GM18520 (cell line): ENCODE results near the gene ELMO1.

Source experiments
- ATAC-seq: cut with Tn5 transposase; IDR thresholded peaks from one replicate; pipeline ENCODE4 v1.9.1; 2021; ENCODE audit not compliant: unreplicated experiment

ELMO1 gene

DNA sequence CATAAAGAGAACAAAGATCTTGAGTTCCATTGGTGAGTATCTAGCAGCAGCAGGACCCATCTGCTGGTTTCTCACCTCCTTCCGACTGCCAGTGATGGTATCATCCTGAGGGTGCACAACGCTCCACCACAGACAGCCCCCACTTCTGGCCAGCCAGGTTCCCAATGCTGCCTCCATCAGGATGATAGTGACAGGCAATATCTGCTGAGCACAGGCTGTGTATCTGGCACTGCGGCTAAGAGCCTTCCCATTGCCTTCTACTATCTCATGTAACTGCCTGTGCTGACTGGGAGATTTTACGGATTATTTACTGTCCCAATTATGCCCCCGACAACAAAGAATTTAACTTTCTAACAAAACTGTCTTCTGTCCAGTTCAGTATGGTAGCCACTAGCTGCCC, 372.0 kb downstream of the ELMO1 start:
- no peak for ATAC-seq

DNA sequence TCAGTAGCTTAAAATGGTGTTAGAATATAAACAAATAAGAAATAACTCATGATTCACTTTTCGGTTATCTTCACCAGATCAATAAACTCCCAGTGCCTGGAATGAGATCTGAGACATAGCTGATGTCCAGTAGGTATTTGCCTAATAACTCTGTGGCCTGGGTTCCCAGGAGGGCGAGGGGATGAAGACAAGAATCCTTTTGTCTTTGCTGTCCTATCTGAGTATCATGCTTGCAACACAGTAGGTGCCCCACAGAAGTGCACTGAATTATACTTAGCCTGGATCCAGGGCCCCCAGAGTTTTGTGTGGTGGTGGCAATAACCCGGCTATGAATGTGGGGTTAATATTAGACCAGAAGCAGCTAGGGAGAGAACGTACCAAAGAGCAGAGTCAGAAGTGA, 374.3 kb downstream of the ELMO1 start:
- ATAC-seq, result no peak

DNA sequence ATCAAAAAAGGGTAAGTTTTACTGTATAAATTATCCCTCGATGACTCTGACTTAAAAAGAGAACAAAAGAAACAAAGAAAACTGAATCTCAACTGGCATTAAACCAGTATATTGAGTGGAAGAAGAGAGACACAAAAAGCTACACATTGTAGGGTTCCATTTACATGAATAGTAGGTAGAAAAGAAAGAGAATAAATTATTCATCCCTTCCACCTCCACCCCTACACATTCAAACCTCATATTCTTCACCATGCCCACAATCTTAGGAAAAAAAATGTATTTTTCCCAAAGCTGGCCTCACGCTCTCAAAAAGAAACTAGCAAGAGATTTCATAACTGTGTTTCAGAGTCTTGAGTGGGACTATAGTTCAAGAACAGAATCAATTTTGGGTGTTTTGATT, 377.5 kb downstream of the ELMO1 start:
- ATAC-seq, result no peak

DNA sequence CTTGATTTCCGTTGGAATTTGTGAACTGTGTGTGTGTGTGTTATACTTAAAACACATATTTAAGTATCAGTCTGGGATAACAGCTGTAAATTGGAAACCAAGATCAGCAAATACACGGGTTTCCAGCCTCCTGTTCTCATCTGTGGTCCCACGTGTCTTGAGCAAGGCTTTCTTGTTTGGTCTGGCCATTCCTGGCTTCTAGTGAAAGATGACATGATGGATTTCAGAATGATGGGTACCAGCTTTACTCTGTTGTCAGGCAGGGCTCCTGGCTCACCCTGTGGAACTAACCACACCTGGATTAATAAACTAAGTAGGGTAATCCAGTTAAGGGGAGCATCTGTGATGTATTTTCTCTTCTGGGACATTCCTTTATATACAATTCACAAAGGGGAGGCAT, 378.2 kb downstream of the ELMO1 start:
- no peak for ATAC-seq

DNA sequence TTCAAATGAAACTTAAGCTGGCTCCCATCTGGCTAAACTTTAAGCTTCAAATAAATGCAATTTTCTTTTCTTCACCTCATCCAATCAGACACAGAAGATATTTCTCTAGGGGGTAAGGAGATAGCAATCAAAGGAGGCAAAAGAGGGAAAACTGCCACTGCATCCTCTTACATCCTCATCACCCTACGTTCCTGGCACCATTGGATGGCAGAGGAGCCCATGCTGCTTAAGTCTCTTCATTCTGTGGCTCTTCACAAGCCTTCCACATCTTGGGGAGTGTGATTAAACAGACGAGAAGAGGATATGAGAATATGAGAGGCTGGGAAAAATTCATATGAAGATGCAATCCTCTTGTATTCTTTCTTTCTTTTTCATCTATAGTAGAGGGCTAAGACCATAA, 378.6 kb downstream of the ELMO1 start:
- no peak for ATAC-seq

DNA sequence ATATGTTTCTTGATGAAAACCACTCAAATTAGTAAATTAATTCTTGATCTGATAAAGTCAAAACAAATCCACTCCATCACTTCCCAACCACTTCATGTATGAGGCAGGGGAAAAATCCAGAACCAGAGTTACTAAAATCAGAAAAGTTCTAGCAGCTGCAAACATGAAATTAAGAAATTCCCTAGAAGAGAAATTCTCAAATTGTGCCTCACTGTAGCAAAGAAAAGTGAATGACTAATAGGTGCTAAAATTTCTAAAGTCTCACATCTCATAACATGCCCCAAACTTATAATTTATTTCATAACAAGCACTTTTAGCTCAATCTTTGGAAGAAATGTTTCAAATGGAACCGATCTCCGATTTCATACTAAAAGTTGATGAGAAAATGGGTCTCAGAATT, 379.3 kb downstream of the ELMO1 start:
- ATAC-seq, result no peak

DNA sequence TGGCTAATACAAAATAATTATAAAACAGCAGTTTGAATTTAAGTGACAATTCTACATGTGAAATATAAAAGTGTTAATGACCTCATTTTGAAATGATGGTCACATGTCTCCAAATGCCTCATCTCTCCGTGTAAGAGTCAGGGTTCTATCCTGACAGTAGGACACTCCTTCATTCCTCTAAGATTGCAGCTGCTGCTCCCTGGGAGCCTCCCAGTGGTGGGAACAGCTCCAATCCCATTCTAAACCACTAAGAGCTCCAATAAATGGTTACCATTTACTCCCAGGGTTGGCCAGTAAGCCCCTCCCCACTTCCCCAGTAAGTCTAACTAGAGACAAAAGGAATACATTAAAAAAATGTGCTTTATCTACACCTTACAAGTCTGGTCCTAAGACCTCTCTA, 379.8 kb downstream of the ELMO1 start:
- ATAC-seq, result no peak

DNA sequence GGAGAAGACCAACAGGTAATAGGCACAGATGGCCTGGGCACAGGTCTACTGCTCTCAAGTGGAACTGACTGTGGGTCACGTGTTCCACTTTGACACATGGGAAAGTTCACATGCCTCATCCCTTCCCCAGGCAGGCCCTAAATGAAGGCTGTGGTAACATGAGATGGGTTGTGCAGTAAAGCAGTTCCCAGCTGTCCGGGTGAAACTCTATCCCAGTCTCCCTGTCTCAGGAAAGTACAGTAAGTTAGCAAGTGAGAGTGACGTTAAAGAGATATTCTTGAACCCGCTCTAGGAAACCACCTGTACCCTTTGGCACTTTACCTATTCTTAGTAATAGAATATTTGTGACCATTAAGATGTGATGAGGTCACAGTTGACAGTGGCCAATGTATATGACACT, 380.6 kb downstream of the ELMO1 start:
- no peak for ATAC-seq

DNA sequence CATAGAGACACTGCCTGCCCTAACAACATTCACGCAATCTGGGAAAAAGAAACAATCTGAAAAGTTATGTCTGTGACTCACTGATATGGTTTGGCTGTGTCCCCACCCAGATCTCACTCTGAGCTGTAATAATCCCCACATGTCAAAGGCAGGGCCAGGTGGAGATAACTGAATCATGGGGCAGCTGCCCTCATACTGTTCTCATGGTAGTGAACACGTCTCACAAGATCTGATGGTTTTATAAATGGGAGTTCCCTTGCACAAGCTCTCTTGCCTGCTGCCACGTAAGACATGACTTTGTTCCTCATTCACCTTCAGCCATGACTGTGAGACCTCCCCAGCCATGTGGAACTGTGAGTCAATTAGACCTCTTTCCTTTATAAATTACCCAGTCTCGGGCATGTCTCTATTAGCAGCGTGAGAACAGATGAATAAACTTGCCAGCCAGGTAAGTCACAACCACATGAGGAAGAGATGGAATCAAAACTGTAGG, 382.8 kb downstream of the ELMO1 start:
- no peak for ATAC-seq

DNA sequence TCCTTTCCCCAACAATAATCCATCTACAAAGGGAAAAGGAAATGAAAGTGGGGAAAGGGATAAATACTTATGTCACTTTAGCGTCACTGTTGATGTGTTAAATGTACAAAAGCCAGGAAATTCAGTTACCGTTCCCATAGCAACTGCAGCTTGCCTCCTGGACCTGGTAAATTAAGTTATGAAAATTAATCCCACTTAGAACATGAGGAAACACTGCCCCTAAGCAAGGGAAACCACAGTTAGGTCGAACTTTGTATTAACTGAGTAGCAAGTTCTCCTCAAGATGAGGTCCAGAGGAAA, 386.2 kb downstream of the ELMO1 start:
- ATAC-seq, result no peak

DNA sequence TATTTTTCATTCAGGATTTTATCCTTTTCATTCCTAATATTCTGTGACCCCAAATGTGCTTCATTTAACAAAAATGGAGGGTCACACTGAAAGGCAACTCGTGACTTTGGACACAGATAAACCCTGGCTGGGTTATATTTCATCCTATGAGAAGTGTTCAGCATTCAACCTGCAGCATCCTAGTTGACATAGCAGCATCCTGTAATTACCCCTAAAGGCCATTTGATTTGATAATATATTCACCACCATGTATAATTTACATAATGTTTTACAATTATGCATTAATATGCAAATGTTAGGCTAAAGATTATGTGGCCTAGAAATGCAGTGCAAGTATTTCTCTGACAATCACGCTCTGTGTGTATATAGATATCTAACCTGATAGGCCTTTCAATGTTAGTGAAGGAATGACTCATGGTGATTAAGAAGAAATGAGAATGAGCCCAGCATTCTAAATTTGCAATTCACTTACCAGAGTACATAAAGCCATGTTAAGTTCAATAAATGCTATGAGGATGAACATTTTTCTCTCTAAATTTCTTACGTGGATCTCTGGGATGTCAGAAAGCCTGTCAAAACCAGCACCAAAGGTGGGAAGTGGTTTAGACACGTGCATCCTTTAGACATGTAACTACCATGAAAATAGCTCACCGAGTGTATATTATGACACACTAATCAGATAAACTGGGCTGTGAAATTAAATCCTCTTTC, 386.7 kb downstream of the ELMO1 start:
- no peak for ATAC-seq

DNA sequence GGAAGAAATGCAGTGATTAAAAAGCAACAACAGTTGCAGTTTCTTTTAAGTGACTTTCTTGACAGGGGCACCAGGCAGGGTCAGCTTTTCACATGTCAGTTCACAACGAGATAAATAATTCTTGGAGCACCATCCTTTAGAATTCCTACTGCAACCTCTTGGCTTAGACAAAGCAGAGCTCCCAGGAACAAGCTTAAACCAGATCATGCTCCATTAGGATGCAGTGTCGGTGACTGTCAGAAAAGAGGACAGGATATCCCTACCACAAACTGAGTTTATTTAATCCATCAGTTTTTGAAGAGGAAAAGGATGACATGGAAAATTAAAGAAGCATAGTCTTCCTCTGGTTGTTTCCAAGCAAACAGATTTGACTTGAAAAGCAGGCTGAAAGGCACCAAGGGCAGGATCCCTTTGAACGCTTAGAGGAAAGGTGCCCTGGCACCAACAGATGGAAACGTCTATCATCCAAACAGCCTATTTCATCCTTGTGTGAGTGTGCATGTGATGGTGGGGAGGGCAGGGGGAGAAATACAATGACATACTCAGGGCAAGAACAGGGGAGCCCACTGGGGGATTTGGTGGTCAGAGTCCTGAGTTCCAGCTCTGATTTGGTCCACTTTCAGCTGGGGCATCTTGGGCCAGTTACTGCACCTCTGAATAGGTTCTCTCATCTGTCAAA, 392.3 kb downstream of the ELMO1 start:
- ATAC-seq, result no peak

DNA sequence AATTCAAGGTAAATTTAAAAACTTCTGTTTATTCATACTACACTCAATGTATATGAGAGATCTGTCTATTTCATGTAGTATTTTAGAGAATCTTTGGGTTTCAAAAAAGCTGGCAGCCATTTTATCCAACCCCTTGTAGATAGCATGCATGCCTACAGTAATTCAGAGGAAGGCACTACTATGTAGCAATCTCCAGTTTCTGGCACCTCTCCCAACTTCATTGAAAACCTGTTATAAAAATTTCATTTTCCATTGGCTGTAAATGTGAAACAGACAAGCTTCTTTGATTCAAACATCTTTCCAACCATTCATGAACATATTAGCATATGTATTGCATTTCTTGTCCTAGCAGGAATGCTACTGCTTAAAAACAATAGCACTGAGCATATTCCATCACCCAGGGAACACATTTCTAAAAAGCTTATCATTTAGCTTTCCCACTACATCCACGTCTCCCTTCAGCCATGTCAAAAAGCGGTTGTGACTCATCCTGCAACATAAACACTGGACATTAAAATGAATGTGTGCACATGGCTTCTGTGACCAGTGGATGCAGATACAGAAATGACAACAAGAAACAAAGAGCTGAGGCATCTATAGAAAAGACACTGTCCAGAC, 393.9 kb downstream of the ELMO1 start:
- ATAC-seq, result no peak

DNA sequence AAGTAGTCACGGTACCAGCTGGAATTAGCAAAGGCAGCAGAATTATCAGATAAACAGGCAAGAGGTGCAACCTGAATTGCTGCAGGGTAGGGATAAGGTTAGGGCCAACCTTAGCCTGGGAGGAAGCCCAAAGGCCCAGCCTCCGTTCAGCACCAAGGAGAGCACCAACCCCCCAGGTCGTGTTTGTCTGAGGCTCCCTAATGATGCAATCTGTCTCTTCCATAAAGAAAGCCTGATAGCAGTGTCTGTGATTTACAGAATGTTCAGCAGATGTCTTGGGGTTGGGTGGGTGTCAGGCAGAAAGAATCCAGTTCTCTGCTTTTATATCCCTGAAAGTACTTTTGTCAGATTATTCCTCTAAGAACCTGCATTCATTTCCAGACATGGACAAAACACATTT, 396.0 kb downstream of the ELMO1 start:
- no peak for ATAC-seq

DNA sequence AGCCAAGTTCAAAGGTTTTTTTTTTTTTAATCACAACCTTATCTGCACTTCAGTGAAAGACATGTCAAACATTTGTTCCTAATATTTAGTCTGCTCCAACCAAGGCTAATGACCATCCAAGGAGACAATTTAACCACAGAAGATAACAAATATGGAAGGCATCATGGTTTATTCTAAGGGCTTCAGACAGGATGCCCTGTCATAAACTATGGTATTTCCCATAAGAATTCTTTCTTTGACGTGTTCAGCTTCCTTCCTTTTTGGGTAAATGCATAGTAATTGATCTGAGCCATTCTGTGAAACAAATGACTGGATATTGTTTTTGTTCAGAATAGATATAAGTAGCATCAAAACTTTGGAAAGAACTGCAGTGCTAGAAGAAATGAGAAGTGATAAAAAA, 397.9 kb downstream of the ELMO1 start:
- no peak for ATAC-seq

DNA sequence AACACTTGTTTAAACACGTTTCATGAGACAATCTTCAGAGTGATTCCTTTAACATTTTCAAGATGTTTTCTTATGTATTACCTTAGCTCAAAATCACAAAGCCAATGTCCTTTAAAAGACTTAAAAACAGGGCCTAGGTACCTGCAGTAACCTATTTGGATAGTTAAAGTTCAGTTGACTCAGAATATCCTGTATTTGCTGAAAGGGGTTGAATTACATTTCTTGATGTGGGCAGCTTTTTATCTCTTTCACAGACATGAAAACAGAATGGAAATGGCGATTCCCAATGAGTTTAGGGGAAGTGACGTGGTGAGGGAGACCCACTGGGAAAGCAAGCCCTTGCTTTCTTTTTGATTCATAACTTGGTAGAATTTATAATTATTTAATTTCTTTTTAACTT, 400.0 kb downstream of the ELMO1 start:
- no peak for ATAC-seq

DNA sequence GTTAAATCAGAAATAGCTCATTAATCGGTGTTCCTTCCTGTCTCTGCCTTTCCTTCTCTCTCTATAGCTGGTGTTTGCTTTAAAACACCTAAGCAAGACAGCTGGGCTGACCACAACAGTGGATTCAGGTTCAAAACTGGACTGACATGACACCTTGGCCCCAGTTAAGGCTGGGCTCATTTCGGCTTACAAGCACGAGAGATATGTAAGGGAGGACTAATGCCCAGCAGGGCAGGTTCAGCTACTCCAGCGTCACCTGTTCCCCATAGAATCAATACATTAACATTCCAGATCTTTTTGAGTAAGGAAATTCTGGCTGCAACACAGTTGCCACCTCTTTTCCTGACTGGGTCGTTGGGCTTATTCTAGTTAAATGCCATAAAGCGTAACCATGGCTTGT, 401.4 kb downstream of the ELMO1 start:
- no peak for ATAC-seq

DNA sequence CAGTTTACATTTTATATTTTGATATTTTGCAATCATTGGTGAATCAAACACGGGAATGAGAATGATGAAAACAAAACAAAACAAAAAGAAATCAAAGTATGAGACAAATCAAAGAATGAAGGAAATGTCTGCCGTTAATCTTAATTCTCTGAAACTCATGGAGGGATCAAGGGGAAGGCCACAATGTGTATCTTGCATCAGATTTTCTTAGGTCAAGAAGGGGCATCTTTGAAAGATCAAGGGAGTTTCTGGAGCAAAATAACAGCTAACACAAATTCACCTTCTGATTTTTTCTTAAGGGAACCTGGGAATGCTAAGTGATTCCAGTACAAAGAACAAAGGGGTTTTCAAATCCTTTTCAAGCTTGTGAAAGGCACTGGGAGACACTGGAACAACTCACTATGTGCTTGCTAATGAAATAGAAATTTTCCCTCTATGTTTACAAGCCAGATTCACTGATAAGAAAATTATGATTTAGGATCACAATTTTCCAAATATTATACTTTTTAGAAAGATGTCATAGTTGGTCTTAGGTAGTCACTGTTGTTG, 402.1 kb downstream of the ELMO1 start:
- ATAC-seq, result no peak

DNA sequence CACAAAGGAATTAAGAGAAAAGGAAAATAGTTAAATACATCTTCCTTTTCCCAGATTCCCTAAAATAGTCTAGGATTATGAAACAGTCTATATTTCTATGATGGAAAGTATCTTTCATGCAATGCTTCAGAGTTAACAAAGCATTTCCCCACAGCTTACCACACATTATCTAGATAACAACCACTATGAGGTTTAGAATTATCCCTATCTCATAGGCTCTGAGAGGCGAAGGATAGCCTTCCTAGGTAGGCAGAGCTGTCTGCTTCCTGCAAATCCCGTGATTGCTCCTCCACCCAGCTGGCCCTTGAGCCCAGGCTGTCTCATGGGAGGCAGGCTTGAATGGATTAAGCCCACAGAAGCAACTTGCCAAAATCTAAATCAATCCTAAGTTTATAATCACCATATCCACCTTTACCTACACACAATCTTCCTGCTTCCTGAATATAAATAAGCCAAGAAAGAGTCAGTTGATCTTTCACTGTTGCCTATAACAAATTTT, 402.9 kb downstream of the ELMO1 start:
- ATAC-seq, result no peak

DNA sequence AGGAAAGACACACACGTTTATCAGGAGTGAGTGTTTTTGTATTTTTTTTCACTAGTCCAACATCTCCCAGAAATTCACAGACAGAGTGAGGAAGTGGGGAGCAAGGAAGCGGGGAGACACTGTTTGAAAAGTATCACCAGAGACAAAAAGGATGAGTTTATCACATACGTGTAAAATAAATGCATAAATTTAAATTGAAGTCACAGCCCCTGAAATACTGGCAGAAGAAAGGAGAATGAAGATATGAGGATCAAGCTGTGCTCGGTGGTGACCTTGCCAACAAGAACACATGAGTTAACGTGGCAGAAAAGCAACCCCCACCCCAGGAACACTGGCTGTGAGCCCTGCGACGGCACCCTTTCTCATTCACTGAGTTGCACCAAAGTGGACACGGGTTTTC, 407.2 kb downstream of the ELMO1 start:
- no peak for ATAC-seq

DNA sequence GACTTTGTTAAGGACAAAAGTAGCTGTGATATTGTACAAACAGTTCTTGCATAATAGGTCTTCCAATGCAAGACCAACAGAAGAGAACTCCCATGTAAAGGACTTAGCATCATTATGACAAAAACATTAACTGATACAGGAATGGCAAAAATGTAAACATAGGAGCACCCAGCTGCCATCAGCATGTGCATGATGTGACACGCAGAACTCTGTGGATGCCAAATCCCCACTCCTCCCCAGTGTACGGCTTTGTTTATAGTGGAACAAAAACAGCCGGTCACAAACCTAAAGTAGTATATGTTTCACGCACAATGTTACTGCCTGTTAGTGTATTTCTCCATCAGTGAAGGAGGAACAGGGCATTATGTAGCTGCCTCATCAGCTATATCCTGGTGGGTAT, 408.3 kb downstream of the ELMO1 start:
- ATAC-seq, result no peak

DNA sequence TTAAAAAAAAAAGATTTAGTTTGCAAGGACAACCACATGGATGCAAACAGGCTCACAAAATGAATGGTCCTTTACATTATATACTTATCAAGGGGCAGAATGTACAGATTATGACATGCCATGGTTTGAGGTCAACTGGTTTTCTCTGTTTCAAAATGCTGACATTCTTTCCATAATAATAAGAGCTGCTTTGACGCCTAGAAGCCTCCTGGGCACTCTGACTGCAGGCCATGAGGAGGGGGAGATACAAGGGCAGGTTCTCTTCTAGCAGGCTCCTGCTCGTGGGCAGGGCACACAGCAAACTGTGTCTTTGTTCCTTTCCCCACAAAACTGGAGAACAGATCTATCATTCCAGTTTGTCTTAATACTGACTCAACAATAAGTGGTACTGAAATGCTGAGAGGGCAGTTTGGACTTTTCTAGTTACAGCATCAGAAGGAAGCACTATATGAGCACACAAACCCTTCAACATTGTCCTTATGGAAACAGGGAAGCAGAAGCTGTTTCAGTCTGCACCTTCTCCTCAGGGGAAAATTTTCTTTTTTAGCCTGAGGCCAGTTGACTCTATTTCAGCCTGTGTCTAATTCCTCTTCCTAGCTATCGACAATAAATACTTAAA, 409.4 kb downstream of the ELMO1 start:
- ATAC-seq, result no peak
